Stimulated activated naive CD8-positive, alpha-beta T cell treated with anti-CD3 and anti-CD28 coated beads, Interleukin-15, Interleukin-2, amounts not matched to agents 100 ng/mL and 50 ng/mL, for 24 hours (primary cell): ENCODE data around the gene SRPK2.
"Not testable (repeated sequence)": the region's sequence is repeated elsewhere in the genome, so short reads cannot be mapped to it uniquely, and the experiment has no call there.

ENCODE experiments used
- H3K27ac Mint-ChIP-seq: one replicate; pipeline ENCODE4 v1.8.0; 2021; ENCODE audit warnings: mild to moderate bottlenecking, mixed read lengths
- H3K27me3 Mint-ChIP-seq: one replicate; pipeline ENCODE4 v1.8.0; 2021; ENCODE audit warnings: mixed read lengths
- H3K36me3 Mint-ChIP-seq: one replicate; pipeline ENCODE4 v1.8.0; 2021; ENCODE audit warnings: low read depth, mixed read lengths
- H3K4me1 Mint-ChIP-seq: one replicate; pipeline ENCODE4 v1.8.0; 2021; ENCODE audit warnings: low read depth, mixed read lengths
- H3K4me3 Mint-ChIP-seq: one replicate; pipeline ENCODE4 v1.8.0; 2021; ENCODE audit warnings: mild to moderate bottlenecking, mixed read lengths
- H3K9me3 Mint-ChIP-seq: one replicate; pipeline ENCODE4 v1.8.0; 2021; ENCODE audit warnings: mixed read lengths

The SRPK2 gene

DNA sequence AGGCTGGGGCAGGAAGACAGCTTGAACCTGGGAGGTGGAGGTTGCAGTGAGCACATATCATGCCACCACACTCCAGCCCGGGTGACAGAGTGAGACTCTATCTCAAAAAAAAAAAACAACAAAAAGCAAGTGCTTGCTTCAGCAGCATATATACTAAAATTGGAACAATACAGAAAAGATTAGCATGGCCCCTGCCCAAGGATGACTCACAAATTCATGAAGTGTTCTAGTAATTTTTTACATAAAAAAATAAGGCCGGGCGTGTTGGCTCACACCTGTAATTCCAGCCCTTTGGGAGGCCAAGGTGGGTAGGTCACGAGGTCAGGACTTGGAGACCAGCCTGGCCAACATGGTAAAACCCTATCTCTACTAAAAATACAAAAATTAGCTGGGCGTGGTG, 56.1 kb downstream of the SRPK2 start:
- H3K4me1 Mint-ChIP-seq, result peaks cover 29% of the 10 kb centered on the region
- not testable (repeated sequence) for H3K27me3 Mint-ChIP-seq, H3K27ac Mint-ChIP-seq, H3K36me3 Mint-ChIP-seq, H3K4me3 Mint-ChIP-seq, H3K9me3 Mint-ChIP-seq

DNA sequence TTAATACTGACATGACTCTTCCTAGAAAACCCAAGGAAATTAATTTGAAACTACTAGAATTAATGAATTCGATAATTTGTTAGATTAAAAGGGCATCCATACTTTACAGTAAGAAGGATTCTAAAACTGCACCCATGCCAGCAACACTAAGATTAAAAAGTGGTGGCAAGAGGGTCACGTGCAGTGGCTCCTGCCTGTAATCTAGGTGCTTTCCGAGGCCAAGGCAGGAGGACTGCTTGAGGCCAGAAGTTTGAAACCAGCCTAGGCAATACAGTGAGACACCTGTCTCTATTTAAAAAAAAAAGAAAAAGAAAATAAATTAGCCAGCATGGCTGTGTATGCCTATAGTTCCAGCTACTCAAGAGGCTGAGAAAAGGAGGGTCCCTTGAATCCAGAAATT, 58.2 kb downstream of the SRPK2 start:
- Mint-ChIP-seq H3K27ac (no peak overlapping the region), H3K9me3 (no peaks in the 10 kb centered on the region), H3K36me3 (no peaks in the 10 kb centered on the region), H3K4me3 (no peak overlapping the region), H3K27me3 (no peaks in the 10 kb centered on the region), H3K4me1 (peaks cover 42% of the 10 kb centered on the region)

DNA sequence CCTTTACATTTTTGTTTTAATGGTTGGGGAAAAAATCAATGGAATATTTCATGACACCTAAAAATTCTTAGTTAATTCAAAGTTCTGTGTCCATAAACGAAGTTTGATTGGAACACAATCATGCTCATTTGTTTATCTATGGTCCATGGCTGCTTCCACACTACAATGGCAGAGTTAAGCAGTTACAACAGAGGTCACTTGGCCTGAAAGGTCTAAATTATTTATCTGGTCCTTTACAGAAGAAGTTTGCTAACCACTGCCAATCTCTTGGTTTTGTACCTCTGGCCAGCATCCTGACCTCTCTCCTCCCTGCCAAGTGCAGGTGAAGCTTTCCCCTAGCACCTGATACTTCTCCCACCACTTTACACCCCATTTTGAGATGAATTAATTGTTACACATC, 61.5 kb downstream of the SRPK2 start:
- H3K36me3 Mint-ChIP-seq, result peaks cover 6% of the 10 kb centered on the region
- H3K4me1 Mint-ChIP-seq, result peaks cover 55% of the 10 kb centered on the region
- H3K27me3 Mint-ChIP-seq, result no peaks in the 10 kb centered on the region
- H3K27ac Mint-ChIP-seq, result no peak overlapping the region
- no peak overlapping the region for H3K4me3 Mint-ChIP-seq
- no peaks in the 10 kb centered on the region for H3K9me3 Mint-ChIP-seq

DNA sequence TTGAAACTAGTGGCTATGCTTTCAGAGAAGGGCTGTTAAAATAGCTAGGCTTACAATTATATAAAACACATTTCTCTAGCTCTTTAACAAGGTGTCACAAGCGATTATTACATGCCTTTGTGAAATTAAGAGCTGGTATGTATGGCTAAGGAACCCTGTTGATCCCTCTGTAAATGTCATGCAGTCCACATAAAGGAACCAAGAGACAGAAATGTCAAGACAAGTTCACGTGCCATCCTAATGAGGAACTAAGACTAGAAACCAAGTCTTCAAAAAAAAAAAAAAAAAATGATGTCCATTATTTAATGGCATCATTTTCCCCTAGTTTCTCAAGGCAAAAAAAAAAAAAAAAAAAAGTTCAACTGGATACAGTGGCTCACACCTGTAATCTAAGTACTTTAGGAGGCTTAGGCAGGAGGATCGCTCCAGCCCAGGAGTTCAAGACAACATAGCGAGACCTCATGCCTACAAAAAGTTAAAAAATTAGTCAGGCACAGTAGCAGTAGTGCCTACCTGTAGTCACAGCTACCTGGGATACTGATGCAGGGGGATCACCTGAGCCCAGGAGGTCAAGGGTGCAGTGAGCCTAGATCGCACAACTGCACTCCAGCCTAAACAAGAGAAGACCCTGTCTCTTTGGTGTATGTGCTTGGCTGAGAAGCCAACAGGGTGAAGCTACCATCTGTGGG, 63.4 kb downstream of the SRPK2 start:
- peaks cover 45% of the 10 kb centered on the region for H3K4me1 Mint-ChIP-seq
- H3K27me3 Mint-ChIP-seq, result no peaks in the 10 kb centered on the region

DNA sequence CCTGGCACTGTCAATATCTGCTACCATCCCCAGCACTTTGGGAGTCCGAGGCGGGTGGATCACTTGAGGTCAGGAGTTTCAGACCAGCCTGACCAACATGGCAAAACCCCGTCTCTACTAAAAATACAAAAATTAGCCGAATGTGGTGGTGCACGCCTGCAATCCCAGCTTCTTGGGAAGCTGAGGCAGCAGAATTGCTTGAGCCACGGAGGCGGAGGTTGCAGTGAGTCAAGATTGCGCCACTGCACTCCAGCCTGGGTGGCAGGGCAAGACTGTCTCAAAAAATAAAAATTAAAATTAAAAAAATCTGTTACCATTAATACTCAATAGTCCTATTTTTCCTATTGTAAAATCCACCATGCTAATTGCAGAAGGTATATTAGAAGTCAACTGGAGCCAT, 64.1 kb downstream of the SRPK2 start:
- not testable (repeated sequence) for H3K27me3 Mint-ChIP-seq, H3K36me3 Mint-ChIP-seq, H3K27ac Mint-ChIP-seq, H3K9me3 Mint-ChIP-seq, H3K4me3 Mint-ChIP-seq
- peaks cover 51% of the 10 kb centered on the region for H3K4me1 Mint-ChIP-seq

More for the DNA sequence above, 63.4 kb downstream of the SRPK2 start:
- no peak overlapping the region for H3K4me3 Mint-ChIP-seq
- H3K9me3 Mint-ChIP-seq, result no peaks in the 10 kb centered on the region
- H3K36me3 Mint-ChIP-seq, result peaks cover 9% of the 10 kb centered on the region
- peak overlapping the region; percentile 21 for H3K27ac Mint-ChIP-seq

DNA sequence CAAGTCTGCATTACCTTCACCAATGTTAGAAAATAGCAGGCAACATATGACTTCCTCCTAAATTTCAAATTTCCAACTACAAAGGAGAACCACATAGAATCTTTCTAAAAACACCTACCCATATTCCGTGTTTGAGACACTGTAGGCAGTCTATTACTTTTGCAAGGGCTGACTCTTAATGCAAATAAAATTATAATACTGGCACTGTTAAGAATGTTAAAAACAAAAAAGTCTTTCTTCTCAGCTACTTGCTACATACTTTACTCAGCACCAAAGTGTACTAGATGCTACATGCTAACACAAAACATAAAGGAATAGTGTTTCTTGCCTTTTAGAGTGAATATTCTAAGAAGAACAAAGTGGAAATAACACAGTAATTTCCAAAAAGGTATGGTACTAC, 65.4 kb downstream of the SRPK2 start:
- peaks cover 9% of the 10 kb centered on the region for H3K36me3 Mint-ChIP-seq
- H3K4me1 Mint-ChIP-seq, result peaks cover 44% of the 10 kb centered on the region
- no peak overlapping the region for H3K27ac Mint-ChIP-seq
- no peaks in the 10 kb centered on the region for H3K27me3 Mint-ChIP-seq
- no peaks in the 10 kb centered on the region for H3K9me3 Mint-ChIP-seq
- H3K4me3 Mint-ChIP-seq, result no peak overlapping the region

DNA sequence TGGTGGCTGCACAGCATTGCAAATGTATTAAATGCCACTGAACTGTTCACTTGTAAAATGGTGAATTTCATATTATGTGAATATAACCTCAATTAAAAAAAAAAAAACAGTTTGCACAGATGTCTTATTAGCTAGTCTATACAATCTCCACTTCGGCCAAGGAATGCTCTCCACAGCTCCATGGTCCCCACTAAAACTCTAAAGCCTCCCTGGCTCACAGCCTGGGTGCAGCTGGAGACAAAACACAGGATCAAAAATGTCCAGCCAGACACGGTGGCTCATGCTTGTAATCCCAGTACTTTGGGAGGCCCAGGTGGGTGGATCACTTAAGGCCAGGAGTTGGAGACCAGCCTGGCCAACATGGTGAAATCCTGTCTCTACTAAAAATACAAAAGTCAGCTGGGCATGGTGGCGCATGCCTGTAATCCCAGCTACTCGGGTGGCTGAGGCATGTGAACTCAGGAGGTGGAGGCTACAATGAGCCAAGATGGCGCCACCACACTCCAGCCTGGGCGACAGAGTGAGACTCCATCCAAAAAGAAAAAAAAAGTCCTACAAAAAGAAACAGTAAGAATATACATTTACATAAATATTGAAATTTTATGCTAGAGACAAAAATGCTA, 66.0 kb downstream of the SRPK2 start:
- H3K4me1 Mint-ChIP-seq, result peaks cover 41% of the 10 kb centered on the region
- no peaks in the 10 kb centered on the region for H3K9me3 Mint-ChIP-seq
- H3K4me3 Mint-ChIP-seq, result no peak overlapping the region
- H3K36me3 Mint-ChIP-seq, result peaks cover 9% of the 10 kb centered on the region
- no peak overlapping the region for H3K27ac Mint-ChIP-seq
- no peaks in the 10 kb centered on the region for H3K27me3 Mint-ChIP-seq

DNA sequence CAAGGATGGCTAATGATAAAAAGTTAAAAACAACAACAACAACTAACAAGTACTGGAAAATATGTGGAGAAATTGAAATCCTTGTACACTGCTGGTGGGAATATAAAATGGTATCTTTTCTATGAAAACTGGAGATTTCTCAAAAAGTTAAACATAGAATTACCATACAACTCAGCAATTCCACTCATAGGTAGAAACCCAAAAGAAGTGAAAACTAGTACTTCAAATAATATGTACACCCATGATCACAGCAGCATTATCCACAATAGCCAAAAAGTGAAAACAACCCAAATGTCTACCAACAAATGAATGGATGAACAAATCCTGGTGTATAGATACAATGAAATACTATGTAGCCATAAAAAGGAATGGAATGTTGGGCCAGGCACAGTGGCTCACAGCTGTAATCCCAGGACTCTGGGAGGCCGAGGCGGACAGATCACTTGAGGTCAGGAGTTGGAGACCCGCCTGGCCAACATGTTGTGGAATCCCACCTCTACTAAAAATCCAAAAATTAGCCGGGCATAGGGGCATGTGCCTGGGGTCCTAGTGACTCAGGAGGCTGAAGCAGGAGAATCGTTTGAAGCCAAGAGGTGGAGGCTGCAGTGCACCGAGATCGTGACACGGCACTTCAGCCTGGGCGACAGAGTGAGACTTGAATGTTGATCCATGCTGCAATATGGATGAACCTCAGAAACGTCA, 66.8 kb downstream of the SRPK2 start:
- H3K27me3 Mint-ChIP-seq, result no peaks in the 10 kb centered on the region
- no peak overlapping the region for H3K4me3 Mint-ChIP-seq
- no peaks in the 10 kb centered on the region for H3K9me3 Mint-ChIP-seq
- H3K4me1 Mint-ChIP-seq, result peaks cover 34% of the 10 kb centered on the region
- H3K27ac Mint-ChIP-seq, result no peak overlapping the region
- peaks cover 9% of the 10 kb centered on the region for H3K36me3 Mint-ChIP-seq

DNA sequence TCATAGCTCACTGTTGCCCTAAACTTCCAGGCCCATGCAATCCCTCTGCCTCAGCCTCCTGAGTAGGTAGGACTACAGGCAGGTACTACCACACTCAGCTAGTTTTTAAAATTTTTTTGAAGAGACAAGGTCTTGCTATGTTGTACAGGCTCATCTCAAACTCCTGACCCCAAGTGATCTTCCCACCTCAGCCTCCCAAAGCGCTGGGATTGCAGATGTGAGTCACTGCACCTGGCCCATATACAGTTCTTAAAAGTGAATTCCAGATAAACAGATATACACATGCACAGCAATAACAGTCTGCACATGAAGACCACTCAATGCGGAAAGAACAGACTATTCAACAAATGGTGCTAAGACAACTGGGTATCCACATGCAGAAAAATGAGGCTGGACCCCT, 67.8 kb downstream of the SRPK2 start:
- Mint-ChIP-seq H3K4me3 (no peak overlapping the region), H3K27ac (no peak overlapping the region), H3K9me3 (no peaks in the 10 kb centered on the region), H3K4me1 (peaks cover 29% of the 10 kb centered on the region), H3K27me3 (no peaks in the 10 kb centered on the region), H3K36me3 (peaks cover 9% of the 10 kb centered on the region)

DNA sequence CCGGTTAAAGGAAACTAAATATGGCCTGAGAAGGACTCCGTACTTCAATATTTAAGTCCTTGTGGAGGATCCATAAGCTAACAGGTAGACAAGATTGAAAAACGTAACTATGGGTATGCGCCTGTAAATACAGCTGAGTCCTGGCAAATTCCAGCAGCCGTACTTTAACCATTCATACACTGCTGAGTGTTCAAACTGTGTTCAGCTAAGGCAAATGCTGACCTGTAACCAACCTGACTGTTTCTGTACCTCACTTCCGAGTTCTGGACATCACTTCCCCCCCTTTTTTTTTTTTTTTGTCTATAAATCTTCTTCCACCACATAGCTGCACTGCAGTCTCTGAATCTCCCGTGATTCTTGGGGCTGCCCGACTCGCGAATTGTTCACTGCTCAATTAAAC, 69.1 kb downstream of the SRPK2 start:
- Mint-ChIP-seq H3K4me1 (peaks cover 20% of the 10 kb centered on the region), H3K4me3 (peak overlapping the region; percentile 2), H3K36me3 (peaks cover 9% of the 10 kb centered on the region), H3K27ac (no peak overlapping the region), H3K9me3 (no peaks in the 10 kb centered on the region), H3K27me3 (no peaks in the 10 kb centered on the region)

DNA sequence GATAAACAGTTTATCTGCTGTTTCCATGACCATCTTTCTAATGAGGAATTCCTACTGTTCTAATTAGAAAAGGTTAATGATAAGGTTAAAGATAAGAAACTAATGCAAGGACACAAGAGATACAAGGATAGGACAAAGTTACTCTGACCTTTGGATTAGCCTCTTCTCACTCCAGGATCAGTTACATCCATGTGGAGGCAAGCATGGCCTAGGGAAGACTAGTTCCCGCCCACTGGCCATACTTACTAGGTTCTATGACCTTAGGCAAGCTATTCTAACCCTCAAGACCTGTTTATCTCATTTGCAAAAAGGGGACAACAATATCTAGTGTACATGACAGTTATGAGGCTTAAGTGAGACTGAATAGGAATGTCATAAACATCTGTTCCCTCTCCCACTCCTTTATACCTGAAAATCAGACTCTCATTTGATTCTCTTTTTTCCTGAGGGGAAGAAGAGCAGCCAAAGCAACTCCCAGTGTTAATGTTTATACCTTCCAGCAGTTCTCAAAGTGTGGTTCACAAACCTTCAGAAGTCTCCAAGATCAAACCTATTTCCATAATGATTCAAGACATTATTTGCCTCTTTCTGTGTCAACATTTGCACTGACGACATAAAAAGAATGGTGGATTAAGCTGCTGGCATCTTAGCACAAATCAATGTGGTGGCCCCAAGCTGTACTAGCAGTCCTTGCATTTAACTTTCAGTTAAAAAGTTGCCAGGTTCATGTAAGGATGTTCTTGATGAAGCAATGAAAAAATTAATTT, 72.0 kb downstream of the SRPK2 start:
- peaks cover 9% of the 10 kb centered on the region for H3K4me1 Mint-ChIP-seq
- no peaks in the 10 kb centered on the region for H3K9me3 Mint-ChIP-seq
- no peak overlapping the region for H3K4me3 Mint-ChIP-seq
- no peak overlapping the region for H3K27ac Mint-ChIP-seq
- H3K27me3 Mint-ChIP-seq, result no peaks in the 10 kb centered on the region
- H3K36me3 Mint-ChIP-seq, result no peaks in the 10 kb centered on the region

DNA sequence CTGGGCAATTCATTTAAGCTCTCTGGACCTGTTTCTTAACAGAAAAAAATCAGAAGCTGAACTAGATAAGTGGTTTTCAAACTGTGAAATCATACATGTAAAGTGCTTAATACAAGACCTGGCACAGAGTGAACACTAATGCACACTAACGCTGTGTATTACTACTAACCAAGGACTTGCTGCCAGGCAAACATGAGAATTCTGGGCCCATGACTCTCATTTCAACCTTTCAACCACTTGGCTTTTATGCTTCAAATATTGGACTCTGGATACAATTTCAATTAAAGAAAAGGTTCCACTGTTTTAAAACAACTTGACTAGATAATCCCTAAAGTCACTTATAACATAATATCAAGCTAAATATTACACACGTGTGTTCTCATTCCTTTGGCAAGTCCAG, 73.4 kb downstream of the SRPK2 start:
- no peaks in the 10 kb centered on the region for H3K36me3 Mint-ChIP-seq
- no peak overlapping the region for H3K27ac Mint-ChIP-seq
- H3K27me3 Mint-ChIP-seq, result no peaks in the 10 kb centered on the region
- H3K9me3 Mint-ChIP-seq, result no peaks in the 10 kb centered on the region
- peaks cover 18% of the 10 kb centered on the region for H3K4me1 Mint-ChIP-seq
- H3K4me3 Mint-ChIP-seq, result no peak overlapping the region

DNA sequence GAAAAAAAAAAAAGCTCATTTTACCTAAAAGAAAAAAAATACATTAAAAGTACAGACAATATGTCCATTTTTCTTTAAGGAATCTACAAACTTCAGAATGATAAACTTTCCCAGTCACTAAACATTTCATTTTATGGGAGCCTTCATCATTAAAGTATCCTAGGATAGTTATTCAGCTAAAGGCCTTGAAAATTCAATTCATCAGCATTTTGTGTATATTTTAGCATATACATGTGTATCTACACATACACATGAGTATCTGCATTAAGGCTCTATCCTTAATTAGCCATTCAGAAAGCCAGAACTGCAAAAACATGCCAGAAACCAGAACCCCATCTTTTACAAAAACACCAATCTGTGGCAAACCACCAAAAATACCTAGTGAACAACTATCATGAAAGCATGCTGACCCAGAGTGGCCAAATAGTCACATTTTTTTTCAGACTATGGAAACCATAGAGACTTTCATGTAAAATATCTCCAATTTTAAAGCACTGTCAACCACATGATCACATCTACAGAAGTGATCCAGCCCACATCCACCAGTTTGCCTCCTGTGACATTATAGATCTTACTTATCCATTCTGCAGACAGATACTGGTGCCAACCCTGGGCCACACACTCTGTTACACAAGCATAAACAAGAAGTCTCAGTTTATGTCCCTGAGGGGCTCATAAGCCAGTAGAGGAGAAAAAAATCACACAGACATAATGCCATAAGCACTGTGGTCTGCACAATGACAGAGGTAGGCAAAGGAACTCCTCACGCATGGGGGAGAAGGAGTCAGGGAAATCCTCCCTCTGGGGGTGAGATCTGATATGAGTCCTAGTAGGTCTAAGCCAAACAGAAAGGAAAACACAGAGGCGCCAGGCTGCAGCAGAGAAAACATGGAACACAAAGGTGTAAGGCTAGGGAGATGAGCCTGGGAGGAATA, 79.2 kb downstream of the SRPK2 start:
- H3K4me3 Mint-ChIP-seq, result peak overlapping the region; percentile 33
- H3K27ac Mint-ChIP-seq, result peak overlapping the region; percentile 46
- no peaks in the 10 kb centered on the region for H3K9me3 Mint-ChIP-seq
- H3K36me3 Mint-ChIP-seq, result no peaks in the 10 kb centered on the region
- H3K4me1 Mint-ChIP-seq, result peaks cover 64% of the 10 kb centered on the region
- H3K27me3 Mint-ChIP-seq, result no peaks in the 10 kb centered on the region

DNA sequence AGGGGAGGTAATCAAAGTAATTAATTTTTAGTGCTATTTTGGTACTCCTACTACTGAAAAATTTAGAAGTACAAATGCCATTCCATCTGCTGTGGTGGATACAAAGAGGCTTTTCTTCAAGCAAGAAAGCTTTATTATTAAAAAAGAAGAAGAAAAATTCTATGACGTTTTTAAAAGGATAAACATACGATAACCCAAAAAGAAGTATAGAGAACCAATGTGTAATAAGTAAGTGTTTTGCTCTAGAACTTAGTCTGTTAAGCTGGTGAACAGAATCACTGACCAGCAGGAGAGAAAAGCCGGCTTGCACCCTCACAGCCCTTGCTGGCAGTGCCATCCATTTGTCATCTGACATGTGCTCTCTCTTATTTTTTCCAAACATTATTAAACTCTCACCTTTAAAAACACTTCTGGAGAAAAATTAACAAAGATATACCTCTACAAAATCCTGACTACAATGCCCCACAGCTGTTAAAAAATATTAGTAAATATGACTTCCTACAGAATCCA, 81.5 kb downstream of the SRPK2 start:
- no peaks in the 10 kb centered on the region for H3K27me3 Mint-ChIP-seq
- H3K4me1 Mint-ChIP-seq, result peaks cover 74% of the 10 kb centered on the region
- no peaks in the 10 kb centered on the region for H3K9me3 Mint-ChIP-seq
- H3K27ac Mint-ChIP-seq, result no peak overlapping the region
- H3K4me3 Mint-ChIP-seq, result no peak overlapping the region
- H3K36me3 Mint-ChIP-seq, result no peaks in the 10 kb centered on the region
